ENCODE data around the gene PIAS2. TPM values are rescaled to one million over a fixed set of nuclear protein-coding genes. Genes with fewer than 3 reads are reported as not detected.
"Not testable (repeated sequence)": the region's sequence is repeated elsewhere in the genome, so short reads cannot be mapped to it uniquely, and the experiment has no call there.

PIAS2 gene
- total and polyA plus RNA-seq, 7 donors: 5.5 to 66.7 (median 44.8) TPM

- Histone ChIP-seq H3K9me3 (peaks cover 7% of the 10 kb centered on the region), H3K4me1 (no peaks in the 10 kb centered on the region), H3K36me3 (ENCODE audit: insufficient read depth in 1 of 2, low read depth in 1 of 2) (no peaks in the 10 kb centered on the region), H3K27ac (no peak overlapping the region), H3K4me3 (no peak overlapping the region), H3K27me3 (ENCODE audit: insufficient read depth in 3 of 3, low read length in 2 of 3) (no peaks in the 10 kb centered on the region)
- 95 to 97% (median 96%) methylated on average over 15 of the region's 15 CpGs for WGBS, 3 donors
- DNase-seq: no peak
- no peak for ATAC-seq
- intact Hi-C loops (cut with DNase I): no loop called here
- no peak for TF ChIP-seq CTCF (IDR thresholded peaks at IDR 0.05)
These were observed 39.8 kb downstream of the PIAS2 start for GRCh38 chr18:46877329-46877987.

- ATAC-seq (no peak), DNase-seq (no peak)
- Histone ChIP-seq H3K4me1 (no peaks in the 10 kb centered on the region), H3K36me3 (ENCODE audit: insufficient read depth in 1 of 2, low read depth in 1 of 2) (peaks cover 0 to 1% of the 10 kb centered on the region in 2 donors), H3K27me3 (ENCODE audit: insufficient read depth in 3 of 3, low read length in 2 of 3) (no peaks in the 10 kb centered on the region), H3K27ac (no peak overlapping the region), H3K4me3 (no peak overlapping the region), H3K9me3 (peaks cover 8% of the 10 kb centered on the region)
- no peak for TF ChIP-seq CTCF (IDR thresholded peaks at IDR 0.05)
- WGBS, 3 donors: 95 to 98% (median 98%) methylated on average over 11 of the region's 11 CpGs
- intact Hi-C loops (cut with DNase I): no loop called here
These were observed 49.0 kb downstream of the PIAS2 start for GRCh38 chr18:46868169-46868921.

GRCh38 chr18:46867367-46868143, 49.8 kb downstream of the PIAS2 start:
- ATAC-seq (peak in 3 of 4 donors; percentile 57 to 85 (median 82)), DNase-seq (no peak)
- Histone ChIP-seq H3K4me1 (no peaks in the 10 kb centered on the region), H3K9me3 (peaks cover 8% of the 10 kb centered on the region), H3K27ac (no peak overlapping the region), H3K4me3 (no peak overlapping the region), H3K36me3 (ENCODE audit: insufficient read depth in 1 of 2, low read depth in 1 of 2) (peaks cover 0 to 6% of the 10 kb centered on the region in 2 donors), H3K27me3 (ENCODE audit: insufficient read depth in 3 of 3, low read length in 2 of 3) (no peaks in the 10 kb centered on the region)
- intact Hi-C loops (cut with DNase I): no loop called here
- no peak for TF ChIP-seq CTCF (IDR thresholded peaks at IDR 0.05)

- H3K4me1 ChIP-seq: no peaks in the 10 kb centered on the region
- ATAC-seq: no peak
- whole genome bisulfite sequencing, 3 donors: 75 to 87% (median 77%) methylated on average over 2 of the region's 2 CpGs
These were observed 50.8 kb downstream of the PIAS2 start for GRCh38 chr18:46866523-46866922.

GRCh38 chr18:46865245-46865644, 52.1 kb downstream of the PIAS2 start:
- H3K36me3 ChIP-seq (ENCODE audit: insufficient read depth in 1 of 2, low read depth in 1 of 2); H3K9me3 ChIP-seq; H3K27ac ChIP-seq; ATAC-seq; H3K4me1 ChIP-seq; DNase-seq; H3K27me3 ChIP-seq (ENCODE audit: insufficient read depth in 3 of 3, low read length in 2 of 3); intact Hi-C loops (cut with DNase I); H3K4me3 ChIP-seq: not testable (repeated sequence)
- 88 to 96% (median 93%) methylated on average over 8 of the region's 8 CpGs for WGBS, 3 donors

More at GRCh38 chr18:46866523-46866922, 50.8 kb downstream of the PIAS2 start:
- H3K9me3 ChIP-seq: peaks cover 8% of the 10 kb centered on the region
- H3K27ac ChIP-seq: no peak overlapping the region
- intact Hi-C loops (cut with DNase I): no loop called here
- no peak for DNase-seq
- H3K36me3 ChIP-seq (ENCODE audit: insufficient read depth in 1 of 2, low read depth in 1 of 2): peaks cover 0 to 8% of the 10 kb centered on the region in 2 donors
- H3K4me3 ChIP-seq: no peak overlapping the region
- TF ChIP-seq CTCF (IDR thresholded peaks at IDR 0.05): no peak
- H3K27me3 ChIP-seq (ENCODE audit: insufficient read depth in 3 of 3, low read length in 2 of 3): no peaks in the 10 kb centered on the region
